Panc1 (cell line): ENCODE results near the gene UGT1A1. TPM values are rescaled to one million over a fixed set of nuclear protein-coding genes. Genes with fewer than 3 reads are reported as not detected.

Experiments used
- ATAC-seq: fragments of 200-7000 bp; cut with Tn5 transposase; 2 replicates; pipeline ENCODE4 v1.9.1; 2020; ENCODE audit warnings: mild to moderate bottlenecking, moderate library complexity
- BruUV-seq: library from RNA; stranded (reverse); fragments of 400-500 nt; replicated peaks from 2 replicates; lab custom pipeline; 2021; lab: Mats Ljungman, UMichigan
- CTCF ChIA-PET: fragments of 300-600 bp; sonication (Branson Sonifier 250); formaldehyde crosslinking; loops from one replicate; lab custom pipeline; 2022; ENCODE audit warnings: antibody characterized with exemption; lab: Charles Lee
- POLR2A ChIA-PET: fragments of 300-600 bp; sonication (Branson Sonifier 250); formaldehyde crosslinking; loops from one replicate; lab custom pipeline; 2022; ENCODE audit warnings: antibody characterized with exemption; lab: Charles Lee
- DNase-seq: peaks from one replicate; pipeline ENCODE4 v3.0.0-alpha.2; 2010; ENCODE audit warnings: low read depth, low spot score
- H3K27ac ChIP-seq: 2 replicates; pipeline ENCODE4 v1.5.1; 2011; ENCODE audit warnings: mild to moderate bottlenecking, low read length, inconsistent platforms
- H3K27me3 ChIP-seq: fragments of 200-500 bp; sonication (Bioruptor generic); 2 replicates; pipeline ENCODE4 v1.6.0; 2014; ENCODE audit warnings: low read length, inconsistent platforms; ENCODE audit not compliant: control insufficient read depth, insufficient read depth
- H3K36me3 ChIP-seq: fragments of 200-500 bp; sonication (Bioruptor generic); 2 replicates; pipeline ENCODE4 v1.5.1; 2014; ENCODE audit warnings: inconsistent platforms, mild to moderate bottlenecking, low read length, moderate library complexity; ENCODE audit not compliant: control insufficient read depth, insufficient read depth
- H3K4me1 ChIP-seq: 2 replicates; pipeline ENCODE4 v1.5.1; 2011; ENCODE audit warnings: inconsistent platforms, mild to moderate bottlenecking, low read length, moderate library complexity; ENCODE audit not compliant: control insufficient read depth, insufficient read depth
- H3K4me3 ChIP-seq, 2 experiments: 2 replicates each; pipeline ENCODE4 v1.5.1; 2011 to 2012; ENCODE audit warnings: low read depth in 2 of 2, low read length in 2 of 2, mild to moderate bottlenecking in 2 of 2, inconsistent platforms in 1 of 2, moderate library complexity in 1 of 2
- H3K9me3 ChIP-seq: fragments of 200-500 bp; sonication (Bioruptor generic); 2 replicates; pipeline ENCODE4 v1.5.1; 2014; ENCODE audit warnings: low read depth, mild to moderate bottlenecking, inconsistent platforms, low read length, moderate library complexity; ENCODE audit not compliant: control insufficient read depth, insufficient read depth
- CTCF ChIP-seq: fragments of 450-650 bp; IDR thresholded peaks from 2 replicates; pipeline ENCODE4 v1.5.1; 2017; ENCODE audit warnings: mild to moderate bottlenecking
- POLR2AphosphoS5 ChIP-seq: IDR thresholded peaks from 2 replicates; pipeline ENCODE4 v1.6.1; 2012; ENCODE audit warnings: mild to moderate bottlenecking, low read depth, low read length, moderate library complexity
- REST ChIP-seq, 2 experiments: IDR thresholded peaks; 2 replicates each; pipeline ENCODE4 v1.6.1; 2011 to 2012; ENCODE audit warnings: low read depth in 2 of 2, control low read depth in 1 of 2, low read length in 1 of 2, mild to moderate bottlenecking in 1 of 2, moderate library complexity in 1 of 2; ENCODE audit not compliant: insufficient read depth in 1 of 2
- SIN3A ChIP-seq: IDR thresholded peaks from 2 replicates; pipeline ENCODE4 v1.6.1; 2012; ENCODE audit warnings: low read depth, mild to moderate bottlenecking, low read length, moderate library complexity, borderline replicate concordance; ENCODE audit not compliant: insufficient read depth
- TCF7L2 ChIP-seq: IDR thresholded peaks from 2 replicates; pipeline ENCODE4 v1.6.1; 2011; ENCODE audit warnings: mild to moderate bottlenecking, low read depth, low read length, inconsistent platforms
- in situ Hi-C: cut with HindIII; loops from 2 replicates; pipeline ENCODE4 v1.10.0; 2016; ENCODE audit warnings: low sequenced_read_pairs, low pct_unique_long_range_greater_than_20kb
- intact Hi-C: fragments of 100-400 bp; cut with micrococcal nuclease; formaldehyde crosslinking; loops from one replicate; pipeline ENCODE4 v1.10.0; 2022; ENCODE audit not compliant: unreplicated experiment
- total RNA-seq: library from RNA; stranded (reverse); gene quantifications from one replicate; pipeline ENCODE4 v1.2.1, GENCODE V29; 2021; ENCODE audit not compliant: unreplicated experiment

UGT1A1 gene
- total RNA-seq, 1 experiment from 2014 or later: not detected

GRCh38 chr2:233799087-233799665 is 39.1 kb downstream of the UGT1A1 start:
- intact Hi-C loops (no loop called here), in situ Hi-C loops (no loop called here)
- BruUV-seq: no TSS peak
- no peaks in the 10 kb centered on the region for H3K9me3 ChIP-seq
- TF ChIP-seq POLR2AphosphoS5 (no peak), SIN3A (no peak), TCF7L2 (no peak)
- no peaks in the 10 kb centered on the region for H3K36me3 ChIP-seq
- ATAC-seq: no peak
- POLR2A ChIA-PET: no interaction called here
- no peaks in the 10 kb centered on the region for H3K4me1 ChIP-seq
- no peak for DNase-seq
- H3K4me3 ChIP-seq: no peak overlapping the region
- no peak overlapping the region for H3K27ac ChIP-seq
- CTCF ChIA-PET: no interaction called here
- no peaks in the 10 kb centered on the region for H3K27me3 ChIP-seq

- H3K27me3 ChIP-seq: no peaks in the 10 kb centered on the region
- no peaks in the 10 kb centered on the region for H3K4me1 ChIP-seq
- ChIA-PET POLR2A (no interaction called here), CTCF (no interaction called here)
- no peaks in the 10 kb centered on the region for H3K9me3 ChIP-seq
- no peaks in the 10 kb centered on the region for H3K36me3 ChIP-seq
- H3K27ac ChIP-seq: no peak overlapping the region
- H3K4me3 ChIP-seq: no peak overlapping the region
- intact Hi-C loops: no loop called here
- BruUV-seq: no TSS peak
- ATAC-seq (no peak), DNase-seq (no peak)
- in situ Hi-C loops: no loop called here
- TF ChIP-seq TCF7L2 (no peak), SIN3A (no peak), CTCF (no peak), REST (IDR thresholded peaks at IDR 0.05; ENCODE audit: insufficient read depth in 1 of 2, low read depth in 2 of 2, low read length in 1 of 2) (no peak), POLR2AphosphoS5 (no peak)
Measured at GRCh38 chr2:233799716-233800115, 39.6 kb downstream of the UGT1A1 start.

GRCh38 chr2:233800208-233800607 is 40.1 kb downstream of the UGT1A1 start:
- no peaks in the 10 kb centered on the region for H3K36me3 ChIP-seq
- CTCF ChIA-PET: no interaction called here
- no peaks in the 10 kb centered on the region for H3K4me1 ChIP-seq
- ATAC-seq (no peak), DNase-seq (no peak)
- intact Hi-C loops: no loop called here
- in situ Hi-C loops: no loop called here
- no peaks in the 10 kb centered on the region for H3K9me3 ChIP-seq
- POLR2A ChIA-PET: no interaction called here
- H3K27ac ChIP-seq: no peak overlapping the region
- TF ChIP-seq REST (IDR thresholded peaks at IDR 0.05; ENCODE audit: insufficient read depth in 1 of 2, low read depth in 2 of 2, low read length in 1 of 2): no peak
- no peak for TF ChIP-seq CTCF
- TF ChIP-seq SIN3A: no peak
- TF ChIP-seq POLR2AphosphoS5: no peak
- TF ChIP-seq TCF7L2: no peak
- H3K27me3 ChIP-seq: no peaks in the 10 kb centered on the region
- no peak overlapping the region for H3K4me3 ChIP-seq
- BruUV-seq: no TSS peak
